HG02759 (cell line): Measurements from ENCODE around the gene VMAC.
"Not testable (repeated sequence)": the region's sequence is repeated elsewhere in the genome, so short reads cannot be mapped to it uniquely, and the experiment has no call there.

Experiments used
- ATAC-seq: cut with Tn5 transposase; IDR thresholded peaks from one replicate; pipeline ENCODE4 v1.9.1; 2021; ENCODE audit warnings: mild to moderate bottlenecking, moderate library complexity; ENCODE audit not compliant: unreplicated experiment

VMAC gene

DNA sequence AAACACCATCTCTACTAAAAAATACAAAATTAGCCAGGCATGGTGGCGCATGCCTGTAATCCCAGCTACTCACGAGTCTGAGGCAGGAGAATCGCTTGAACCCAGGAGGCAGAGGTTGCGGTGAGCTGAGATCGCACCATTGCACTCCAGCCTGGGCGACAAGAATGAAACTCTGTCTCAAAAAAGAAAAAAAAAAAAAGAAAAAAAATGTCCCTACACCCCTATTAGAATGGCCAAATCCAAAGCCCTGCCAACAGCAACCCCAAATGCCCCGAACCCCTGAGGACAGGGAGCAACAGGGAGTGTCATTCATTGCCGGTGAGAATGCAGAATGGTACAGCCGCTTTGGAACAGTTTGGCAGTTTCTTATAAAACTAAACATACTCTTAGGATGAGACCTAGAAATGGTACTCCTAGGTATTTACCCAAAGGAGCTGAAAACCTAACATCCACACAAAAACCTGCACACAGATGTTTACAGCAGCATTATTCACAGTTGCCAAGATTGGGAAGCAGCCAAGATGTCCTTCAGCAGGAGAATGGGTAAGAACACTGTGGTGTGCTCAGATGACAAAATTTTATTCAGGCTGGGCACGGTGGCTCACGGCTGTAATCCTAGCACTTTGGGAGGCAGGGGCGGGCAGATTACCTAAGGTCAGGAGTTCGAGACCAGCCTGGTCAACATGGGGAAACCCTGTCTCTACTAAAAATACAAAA, 21.4 kb upstream of the VMAC start:
- ATAC-seq, result not testable (repeated sequence)

DNA sequence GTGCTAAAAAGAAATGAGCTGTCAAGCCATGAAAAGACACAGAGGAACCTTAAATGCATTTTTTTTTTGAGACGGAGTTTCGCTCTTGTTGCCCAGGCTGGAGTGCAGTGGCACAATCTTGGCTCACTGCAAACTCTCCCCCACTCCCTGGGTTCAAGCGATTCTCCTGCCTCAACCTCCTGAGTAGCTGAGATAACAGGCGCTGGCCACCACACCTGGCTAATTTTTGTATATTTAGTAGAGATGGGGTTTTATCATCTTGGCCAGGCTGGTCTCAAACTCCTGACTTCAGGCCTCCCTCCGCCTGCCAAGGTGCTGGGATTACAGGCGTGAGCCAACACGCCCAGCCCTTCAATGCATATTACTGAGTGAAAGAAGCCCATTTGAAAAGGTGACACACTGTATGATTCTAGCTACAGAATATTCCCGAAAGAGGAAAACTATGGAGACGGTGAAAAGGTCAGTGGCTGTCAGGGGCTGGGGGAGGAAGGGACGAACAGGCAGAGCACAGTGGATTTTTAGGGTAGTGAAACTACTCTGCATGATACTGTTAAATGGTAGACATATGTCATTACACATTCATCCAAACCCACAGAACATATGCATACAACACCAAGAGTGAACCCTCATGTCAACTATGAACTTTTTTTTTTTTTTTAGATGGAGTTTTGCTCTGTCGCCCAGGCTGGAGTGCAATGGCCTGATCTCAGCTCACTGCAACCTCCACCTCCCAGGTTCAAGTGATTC, 20.4 kb upstream of the VMAC start:
- ATAC-seq, result not testable (repeated sequence)

DNA sequence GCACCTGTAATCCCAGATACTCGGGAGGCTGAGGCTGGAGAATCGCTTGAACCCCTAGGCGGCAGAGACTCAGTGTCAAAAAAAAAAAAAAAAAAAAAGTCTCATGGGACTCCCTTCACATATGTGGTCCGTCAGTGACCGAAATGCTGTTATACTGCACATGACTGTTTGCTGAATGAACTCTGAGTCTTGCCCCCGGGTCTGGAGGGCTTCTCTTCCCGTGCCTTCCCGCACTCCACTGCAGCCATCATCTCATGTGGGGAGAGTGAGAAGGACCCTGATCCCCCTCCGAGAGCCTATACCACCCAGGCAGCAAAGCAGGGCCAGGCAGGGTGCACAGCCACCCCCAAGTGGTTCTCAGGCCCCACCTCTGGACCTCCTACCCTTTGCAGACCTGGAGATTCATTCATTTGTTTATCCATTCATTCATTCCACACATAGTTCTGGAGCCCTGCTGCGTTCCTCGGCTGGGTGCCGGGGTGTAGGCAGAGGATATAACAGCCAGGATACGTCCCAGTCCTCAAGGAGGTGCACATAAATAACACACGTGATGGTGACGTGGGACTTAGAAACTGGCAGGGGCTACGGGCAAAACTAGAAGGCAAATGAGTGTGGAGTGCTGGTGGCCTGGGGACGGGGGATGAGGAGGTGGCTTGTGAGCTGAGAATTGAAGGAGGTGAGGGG, 15.2 kb upstream of the VMAC start:
- ATAC-seq, result no peak

DNA sequence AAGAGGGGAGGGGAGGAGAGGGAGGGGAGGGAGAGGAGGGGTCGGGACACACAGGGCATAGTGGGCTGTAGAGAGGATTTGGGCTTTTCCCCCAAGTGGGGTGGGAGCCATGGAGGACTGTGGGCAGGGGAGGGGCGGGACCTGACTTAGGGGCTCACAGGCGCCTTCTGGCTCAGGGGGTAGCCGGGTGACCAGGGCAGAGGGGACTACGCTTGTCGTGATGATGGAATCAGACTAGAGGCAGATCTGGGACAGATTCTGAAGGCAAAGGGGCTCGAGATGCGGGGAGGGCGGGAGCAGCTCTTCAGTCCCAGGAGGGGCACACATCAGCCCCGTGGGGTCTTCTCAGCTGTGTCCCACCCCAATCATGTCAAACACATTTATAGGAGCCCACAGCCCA, 14.6 kb upstream of the VMAC start:
- no peak for ATAC-seq

DNA sequence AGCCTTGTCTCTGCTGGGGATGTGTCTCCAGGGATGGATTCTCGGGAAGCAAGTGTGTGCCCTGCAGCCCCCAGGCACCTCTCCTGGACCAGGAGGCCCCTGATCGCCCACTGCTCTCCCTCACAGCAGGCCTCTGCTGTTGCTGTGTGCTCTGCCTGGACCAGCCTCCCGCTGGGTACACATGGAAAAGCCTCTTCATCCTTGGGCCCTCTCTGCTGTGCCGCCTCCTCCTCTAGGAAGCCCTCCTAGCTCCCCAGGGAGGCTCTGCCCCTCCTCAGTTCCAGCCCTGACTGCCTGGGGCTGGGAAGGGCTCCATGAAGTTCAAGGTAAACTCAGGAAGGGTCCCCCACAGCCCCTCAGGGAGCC, 13.1 kb upstream of the VMAC start:
- ATAC-seq, result no peak

DNA sequence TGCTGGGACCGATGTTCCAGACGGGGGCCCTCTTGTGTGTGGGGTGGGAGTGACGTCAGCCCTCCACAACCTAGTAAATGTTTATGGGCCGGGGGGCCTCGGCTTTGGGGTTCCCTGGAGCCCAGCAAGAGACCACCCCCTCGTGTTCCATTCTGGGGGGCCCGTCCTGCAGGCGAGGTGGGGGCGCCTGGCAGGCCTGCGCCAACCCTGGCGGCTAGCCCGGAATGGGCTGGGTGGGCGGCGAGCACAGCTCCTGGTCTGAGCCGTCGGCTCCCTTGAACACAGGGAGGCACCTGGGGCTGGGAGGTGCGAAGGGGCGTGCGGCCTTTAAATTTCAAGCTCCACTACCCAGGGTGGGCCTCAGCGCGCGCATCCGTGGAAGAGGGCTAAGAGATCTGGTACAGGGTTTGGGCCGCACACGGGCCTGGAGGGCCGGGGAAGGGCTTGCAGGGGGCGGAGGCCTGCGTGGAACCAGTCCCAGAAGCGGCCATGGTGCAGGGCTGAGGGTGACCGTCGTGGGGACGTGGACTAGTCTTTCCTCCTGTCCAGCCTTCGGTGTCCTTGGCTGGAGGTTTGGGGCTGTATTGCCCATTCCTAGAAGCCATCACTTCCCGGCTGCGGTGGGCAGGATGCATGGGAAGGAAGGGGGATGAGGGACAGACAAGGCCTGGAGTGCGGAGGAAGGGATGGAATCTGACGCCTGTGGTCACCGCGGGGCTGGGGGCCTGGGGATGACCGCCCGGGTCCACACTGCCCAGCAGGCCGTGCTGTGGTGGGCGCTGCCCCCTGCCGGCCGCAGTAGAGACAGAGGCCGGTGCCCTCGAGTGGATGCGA, 12.5 kb upstream of the VMAC start:
- no peak for ATAC-seq

DNA sequence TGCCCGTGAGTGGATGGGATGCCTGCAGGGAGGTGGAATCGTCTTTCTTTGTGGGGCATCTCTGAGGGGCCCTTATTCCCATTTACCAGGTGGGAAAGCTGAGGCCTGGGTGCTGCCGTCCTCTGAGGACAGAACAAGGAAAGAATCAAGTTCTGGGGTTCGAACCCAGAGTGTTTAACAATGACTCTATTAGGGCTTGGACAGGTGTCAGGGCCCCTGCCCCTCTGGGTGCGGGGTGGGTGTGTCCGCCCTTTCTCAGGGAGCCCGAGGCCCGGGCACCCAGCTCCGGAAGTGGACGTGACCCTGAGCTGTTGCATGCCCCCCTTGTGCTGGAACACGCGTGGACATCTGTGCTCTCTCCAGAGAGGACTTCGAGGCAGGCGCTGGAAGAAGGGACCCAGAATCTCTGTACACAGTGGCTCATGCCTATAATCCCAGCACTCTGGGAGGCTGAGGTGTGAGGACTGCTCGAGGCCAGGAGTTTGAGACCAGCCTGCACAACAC, 11.8 kb upstream of the VMAC start:
- ATAC-seq, result no peak

DNA sequence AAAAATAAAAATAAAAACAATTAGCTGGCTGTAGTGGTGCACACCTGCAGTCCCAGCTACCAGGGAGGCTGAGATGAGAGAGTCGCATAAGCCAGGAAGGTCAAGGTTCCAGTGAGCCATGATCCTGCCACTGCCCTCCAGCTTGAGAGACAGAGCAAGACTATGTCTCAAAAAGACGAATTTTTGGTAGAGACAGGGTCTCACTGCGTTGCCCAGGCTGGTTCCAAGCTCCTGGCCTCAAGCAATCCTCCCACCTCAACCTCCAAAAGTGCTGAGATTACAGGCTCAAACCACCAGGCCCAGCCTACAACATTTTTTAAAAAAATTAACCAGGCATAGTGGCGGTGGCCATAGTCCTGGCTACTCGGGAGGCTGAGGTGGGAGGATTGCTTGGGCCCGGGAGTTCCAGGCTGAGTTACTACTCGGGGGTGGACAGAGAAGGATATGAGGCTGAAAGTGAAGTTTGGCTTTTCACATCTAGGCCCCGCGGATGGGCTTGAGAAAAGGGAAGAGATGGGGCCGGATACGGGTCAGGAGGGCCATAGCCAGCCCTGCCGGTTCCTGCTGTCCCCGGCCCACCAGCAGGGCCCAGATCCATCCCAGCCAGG, 11.3 kb upstream of the VMAC start:
- no peak for ATAC-seq

DNA sequence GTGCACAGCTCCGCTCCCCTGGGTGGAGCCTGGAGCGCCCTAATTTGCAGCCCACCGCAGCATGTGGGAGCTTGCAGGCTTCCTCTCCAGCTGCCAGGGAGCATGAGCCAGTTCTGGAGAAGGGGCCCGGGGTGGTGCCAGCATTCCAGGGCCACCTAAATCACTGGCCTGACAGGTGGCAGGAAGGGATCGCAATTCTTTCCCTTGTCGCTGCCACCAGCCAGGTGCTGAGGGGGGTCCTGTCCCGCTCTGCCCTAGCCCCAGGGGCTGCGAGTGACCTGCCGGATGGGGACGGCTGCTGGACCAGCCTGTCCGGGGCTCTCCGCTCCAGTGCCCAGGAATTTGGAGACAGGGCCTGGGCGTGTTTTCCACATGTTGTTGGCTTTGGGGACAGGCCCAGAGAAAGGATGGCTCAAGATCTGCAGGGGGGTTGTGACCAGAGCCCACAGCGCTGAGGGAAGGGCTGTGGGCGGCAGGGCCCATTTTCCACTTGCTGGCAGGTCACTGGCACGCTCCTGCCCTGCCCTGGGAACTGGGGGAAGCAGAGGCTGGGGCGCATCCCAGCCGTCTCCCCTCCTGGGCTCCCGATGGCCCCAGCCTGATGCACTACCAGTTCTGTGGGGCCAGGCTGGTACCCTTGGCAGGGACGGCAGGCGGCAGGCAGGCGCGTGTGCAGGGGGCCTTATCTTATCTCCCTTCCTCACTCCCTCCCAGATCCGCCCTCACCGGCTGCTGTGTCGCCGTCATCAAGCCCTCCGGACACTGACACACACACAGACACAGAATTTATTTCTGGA, 10.6 kb upstream of the VMAC start:
- ATAC-seq, result no peak

DNA sequence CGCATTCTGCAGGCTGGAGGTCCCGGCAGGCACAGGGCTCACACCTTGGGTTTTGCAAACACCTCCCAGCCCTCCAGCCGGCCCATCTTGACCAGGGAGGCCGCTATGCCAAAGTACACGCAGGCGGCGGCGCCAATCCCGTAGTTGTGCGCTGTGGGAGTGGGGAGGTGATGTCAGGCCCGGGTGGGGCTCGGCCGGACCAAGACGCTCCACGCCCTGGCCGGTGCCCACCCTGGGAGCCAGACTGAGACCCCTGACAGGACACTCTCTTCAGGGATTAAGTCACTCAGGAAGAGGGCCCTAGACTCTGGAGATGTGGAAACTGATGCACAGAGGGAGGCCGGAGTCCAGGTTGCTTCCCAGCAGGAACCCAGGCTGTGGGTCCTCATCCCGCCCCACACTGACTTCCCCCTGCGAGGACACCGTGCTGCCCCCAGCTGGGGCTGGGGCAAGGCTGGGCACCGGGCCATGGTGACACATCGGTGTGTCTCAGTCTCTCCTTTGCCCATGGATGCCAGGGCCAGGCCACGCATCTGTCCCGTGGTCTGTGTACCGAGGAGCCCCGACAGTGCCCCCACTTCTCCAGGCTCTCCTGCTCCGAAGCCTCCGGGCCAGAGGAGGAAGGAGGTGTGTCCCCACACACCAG, 9.8 kb upstream of the VMAC start:
- no peak for ATAC-seq

DNA sequence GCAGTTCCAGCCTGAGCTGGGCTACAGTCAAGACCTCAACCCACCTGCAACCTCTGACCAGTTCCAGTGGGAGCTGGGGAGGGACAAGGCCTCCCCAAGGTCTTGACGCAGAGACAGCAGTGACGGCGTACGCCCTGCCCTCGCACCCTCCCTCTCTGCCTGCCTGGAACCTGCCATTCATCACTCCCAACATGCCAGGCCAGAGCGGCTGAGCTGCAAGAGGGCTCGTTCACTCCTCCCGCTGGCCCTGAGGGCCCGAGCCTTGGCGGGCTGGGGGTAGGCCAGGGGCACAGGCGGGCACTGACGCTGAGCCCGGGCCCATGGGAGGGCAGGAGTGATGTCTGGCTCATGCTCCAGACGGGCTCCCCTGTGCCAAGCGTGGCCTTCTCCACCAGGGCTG, 9.3 kb upstream of the VMAC start:
- no peak for ATAC-seq

DNA sequence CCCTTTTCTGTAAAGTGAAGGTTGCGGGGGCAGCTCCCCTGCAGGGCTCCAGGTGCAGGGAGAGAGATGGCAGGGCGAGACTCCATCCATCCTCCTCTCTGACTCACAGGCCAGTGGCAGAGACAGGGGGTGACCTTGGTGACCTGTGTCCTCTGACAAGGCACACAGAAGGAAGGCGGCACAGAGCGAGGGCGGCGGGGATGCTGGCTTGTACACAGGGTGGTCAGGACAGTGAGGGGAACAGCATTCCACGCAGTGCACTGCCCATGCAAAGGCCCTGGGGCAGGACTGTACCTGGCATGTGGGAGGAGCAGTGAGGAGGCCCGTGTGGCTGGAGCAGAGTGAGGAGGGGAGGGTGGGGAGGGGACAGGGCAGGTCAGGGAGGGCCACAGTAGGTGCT, 8.8 kb upstream of the VMAC start:
- ATAC-seq, result no peak

DNA sequence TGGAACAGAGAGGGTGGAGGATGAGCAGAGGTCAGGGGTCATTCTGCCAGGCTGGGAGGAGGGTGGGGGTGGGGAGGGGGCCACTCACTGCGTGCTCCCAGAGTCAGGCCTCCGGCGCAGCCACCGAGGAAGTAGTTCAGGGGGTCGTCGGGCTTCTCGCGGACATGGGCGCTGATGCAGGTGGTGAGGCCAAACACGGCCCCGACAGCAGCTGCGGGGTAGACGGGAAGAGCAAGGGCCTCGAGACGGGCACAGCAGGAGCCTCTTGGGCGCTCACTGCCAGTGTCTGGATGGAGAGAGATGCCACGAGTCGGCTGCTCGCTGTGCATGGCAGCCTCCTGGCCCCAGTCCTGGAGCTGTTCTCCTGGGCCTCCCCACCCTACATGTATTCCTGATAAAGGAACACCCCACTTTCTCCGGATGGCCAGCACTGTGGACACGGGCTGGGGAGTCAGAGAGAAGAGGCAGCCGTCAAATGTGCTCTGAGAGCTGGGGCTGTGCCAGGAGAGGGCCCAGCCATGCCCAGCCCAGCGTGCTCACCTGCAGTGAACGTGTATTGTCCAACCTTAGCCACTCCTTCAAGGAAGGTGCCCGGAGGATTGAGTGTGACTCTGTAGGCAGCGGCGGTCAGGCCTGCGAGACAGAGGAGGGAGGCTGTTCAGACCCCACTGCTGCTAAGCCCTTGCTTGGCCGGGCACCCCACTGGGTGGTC, 8.2 kb upstream of the VMAC start:
- ATAC-seq, result no peak

DNA sequence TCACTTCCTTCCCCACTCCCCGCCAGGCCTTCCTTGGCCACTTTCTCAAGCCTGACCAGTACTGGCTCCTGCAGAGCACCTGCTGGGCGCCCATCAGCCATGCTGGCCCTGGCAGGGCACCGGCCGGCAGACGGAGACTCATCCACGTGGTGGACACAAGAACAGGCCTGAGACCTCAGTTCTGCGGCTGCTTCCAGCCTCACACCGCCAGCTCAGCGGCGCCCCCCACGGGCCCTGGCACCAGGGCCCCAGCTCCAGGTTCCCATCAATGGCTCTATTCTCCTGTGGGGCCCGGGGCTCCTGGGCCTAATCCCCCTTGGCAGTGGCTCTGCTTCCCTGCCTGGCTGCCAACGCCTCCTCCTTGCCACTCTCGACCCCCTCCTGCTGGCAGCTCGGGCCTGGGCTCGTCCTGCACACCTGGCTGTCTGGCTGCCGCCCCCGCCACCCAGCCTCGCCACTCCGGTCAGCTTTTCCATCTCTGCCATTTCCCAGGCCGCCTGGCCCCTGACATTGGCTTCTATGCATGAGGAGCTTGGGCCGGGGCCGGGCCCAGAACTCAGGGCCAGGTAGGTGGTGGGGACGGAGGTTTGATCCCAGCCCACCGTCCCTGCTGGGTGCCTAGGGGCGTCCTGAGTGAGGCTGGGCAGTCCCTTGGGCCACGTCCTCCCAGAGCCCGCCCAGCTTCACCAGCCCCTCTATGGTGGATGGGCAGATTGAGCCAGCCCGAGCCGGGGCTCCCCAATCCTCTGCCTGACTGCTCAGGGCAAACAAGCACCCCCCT, 7.3 kb upstream of the VMAC start:
- ATAC-seq, result no peak

DNA sequence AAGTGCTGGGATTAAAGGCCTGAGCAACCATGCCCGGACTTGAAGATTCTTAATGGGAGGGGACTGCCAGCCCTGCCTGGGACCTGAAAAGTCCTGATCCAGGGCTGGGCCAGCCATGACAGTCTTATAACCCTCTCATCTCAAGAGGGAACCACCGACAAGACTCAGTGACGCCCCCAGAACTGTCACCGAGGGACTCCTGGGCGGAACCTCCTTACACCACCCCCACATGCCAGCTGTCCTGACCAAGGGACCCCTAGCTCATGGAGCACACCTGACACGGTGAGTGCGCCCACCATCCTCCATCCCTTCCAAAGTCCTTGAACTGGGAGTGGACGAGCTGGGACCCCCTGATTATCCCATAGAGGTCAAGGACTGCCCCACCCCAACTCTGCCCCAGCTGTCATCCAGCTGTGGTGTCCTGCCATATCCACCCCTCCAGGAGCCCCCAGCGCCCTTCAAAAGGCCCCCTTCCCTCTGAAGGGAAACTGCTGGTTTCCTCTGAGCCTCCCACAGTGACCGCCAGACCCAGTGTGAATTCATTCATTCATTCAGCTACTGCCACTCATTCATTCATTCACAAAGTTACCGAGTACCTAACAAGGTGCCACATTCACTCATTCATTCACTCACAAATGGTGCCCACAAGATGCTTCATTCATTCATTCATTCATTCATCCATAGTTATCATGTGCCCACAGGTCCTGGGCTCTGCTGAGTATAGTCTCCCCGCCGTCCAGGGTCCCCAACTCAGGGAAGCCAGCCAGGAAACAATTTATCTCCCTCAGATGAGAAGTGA, 4.7 kb upstream of the VMAC start:
- no peak for ATAC-seq

DNA sequence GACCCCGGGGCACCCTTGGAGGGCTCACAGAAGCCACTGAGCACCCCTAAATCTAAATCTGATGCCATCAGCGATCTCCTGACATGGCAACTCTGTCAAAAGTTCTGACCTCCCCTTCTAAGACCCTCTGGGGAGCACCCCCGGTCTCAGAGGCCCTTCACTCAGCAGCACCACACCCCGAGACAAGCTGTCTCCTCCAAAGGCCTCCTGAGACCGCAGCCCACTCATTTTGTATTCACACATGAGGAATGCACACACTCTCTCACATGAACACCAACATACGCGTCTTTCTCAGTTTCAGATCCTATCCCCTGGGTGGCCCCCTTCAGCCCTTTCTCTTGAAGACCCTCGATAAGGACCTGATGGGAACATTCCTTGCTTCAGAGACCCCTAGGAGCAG, 3.7 kb upstream of the VMAC start:
- no peak for ATAC-seq

DNA sequence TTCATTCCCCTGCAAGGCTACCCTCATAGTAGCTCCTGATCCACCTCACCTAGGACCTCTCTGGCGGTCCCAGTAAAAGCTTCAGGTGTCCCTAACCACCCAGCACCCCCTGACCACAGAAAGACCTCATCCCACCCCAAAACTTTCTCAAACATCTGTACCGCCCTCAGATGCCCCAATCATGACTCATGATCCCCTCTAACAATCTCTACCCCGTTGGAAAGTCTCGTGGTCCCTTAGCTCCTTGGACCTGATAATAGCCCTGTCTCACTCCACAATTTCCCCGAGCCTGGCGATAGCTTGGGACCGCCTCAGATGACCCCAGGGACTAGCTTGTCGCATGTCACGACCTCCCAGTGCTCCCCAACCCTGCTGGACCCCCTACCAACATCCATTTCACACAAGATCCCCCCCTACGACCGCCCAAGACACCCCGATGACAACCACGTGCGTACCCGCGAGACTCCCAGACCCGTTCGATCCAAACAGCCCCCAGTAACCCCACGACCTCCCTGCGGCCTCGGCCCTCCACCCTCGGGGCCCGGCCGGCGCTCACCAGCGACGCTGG, 1.5 kb upstream of the VMAC start:
- no peak for ATAC-seq
